Measurements from ENCODE around the gene TBXA2R. TPM values are rescaled to one million over a fixed set of nuclear protein-coding genes. Genes with fewer than 3 reads are reported as not detected.

Gene TBXA2R
- total and polyA plus RNA-seq, 2 of the 8 experiments (the other 6 are each of a cell fraction or from before 2014, with no cell fraction given), result 0.39 to 0.50 TPM

GRCh38 chr19:3546119-3546518, 60.6 kb downstream of the TBXA2R start:
- Histone ChIP-seq H3K79me2 (ENCODE audit: control insufficient read depth in 1 of 2, insufficient read depth in 2 of 2, low read length in 2 of 2) (no peaks in the 10 kb centered on the region), H2AFZ (ENCODE audit: low read length) (no peak overlapping the region), H2AK5ac (ENCODE audit: low read depth, low read length) (no peak overlapping the region), H4K20me1 (replicated peaks in 1 of 2; ENCODE audit: control insufficient read depth in 1 of 2, insufficient read depth in 2 of 2, low read length in 2 of 2) (peaks cover 8 to 24% of the 10 kb centered on the region in 2 experiments), H4K5ac (ENCODE audit: insufficient read length, low read depth, low read length) (no peak overlapping the region), H3K79me1 (ENCODE audit: low read depth, low read length) (no peaks in the 10 kb centered on the region), H3K27me3 (replicated peaks in 1 of 4; ENCODE audit: control insufficient read depth in 3 of 4, extremely low read depth in 1 of 4, insufficient read depth in 3 of 4, low read length in 3 of 4) (no peaks in the 10 kb centered on the region), H3K36me3 (ENCODE audit: control insufficient read depth in 2 of 4, insufficient read depth in 4 of 4, low read length in 3 of 4) (peaks cover 0 to 5% (median 1%) of the 10 kb centered on the region in 4 experiments; a peak in 2 of 8 replicates), H3K4me2 (ENCODE audit: insufficient read depth in 1 of 2, low read depth in 2 of 2, low read length in 2 of 2) (no peak overlapping the region), H2BK20ac (ENCODE audit: low read length) (no peak overlapping the region), H3K23ac (ENCODE audit: insufficient read length) (no peak overlapping the region), H3K9me3 (ENCODE audit: insufficient read depth in 2 of 2, low read depth in 1 of 2, low read length in 1 of 2) (no peaks in the 10 kb centered on the region), H3K4me1 (replicated peaks in 1 of 4; ENCODE audit: control insufficient read depth in 3 of 4, insufficient read depth in 4 of 4, low read length in 3 of 4) (no peaks in the 10 kb centered on the region), H3K56ac (replicated peaks; ENCODE audit: insufficient read length, low read depth, low read length) (no peak overlapping the region), H3K27ac (ENCODE audit: low read depth, low read length) (no peak overlapping the region), H2BK120ac (replicated peaks; ENCODE audit: low read depth, low read length) (no peak overlapping the region), H2BK5ac (ENCODE audit: low read depth, low read length) (no peak overlapping the region), H3K4me3 (ENCODE audit: extremely low read depth in 1 of 4, insufficient read depth in 2 of 4, low read depth in 3 of 4, low read length in 4 of 4) (no peak overlapping the region), H3K9ac (replicated peaks in 1 of 4; ENCODE audit: extremely low read depth in 1 of 4, low read depth in 3 of 4, low read length in 3 of 4) (no peak overlapping the region), H4K91ac (replicated peaks; ENCODE audit: insufficient read length, low read length) (no peak overlapping the region), H2BK12ac (ENCODE audit: low read depth, low read length) (no peak overlapping the region), H4K8ac (ENCODE audit: extremely low read depth, insufficient read depth, low read length) (no peak overlapping the region), H3K14ac (ENCODE audit: insufficient read length) (no peak overlapping the region), H3K4ac (replicated peaks; ENCODE audit: insufficient read length, low read depth, low read length) (no peak overlapping the region), H2BK15ac (ENCODE audit: low read length) (no peak overlapping the region), H3K23me2 (ENCODE audit: low read depth, low read length) (no peaks in the 10 kb centered on the region), H3K18ac (ENCODE audit: extremely low read depth, low read length) (no peak overlapping the region)
- POLR2A ChIA-PET (ENCODE audit: partially characterized antibody), result interaction anchor here (0.6 to 2.6 kb wide), 8 partner anchors 9 to 163 kb away, joined by 3 to 12 read pairs (median 3); partner anchors contain the start of gene MFSD12
- FAIRE-seq (no peak), DNase-seq (ENCODE audit: low read depth in 1 of 2, low spot score in 2 of 2) (no peak)
- 91% methylated on average over 21 of the region's 23 CpGs; no CpG with 5 or more reads in 1 of the 2 experiments for WGBS, 2 experiments (ENCODE audit: extremely low coverage in 1 of 2, insufficient coverage in 1 of 2, insufficient read length in 1 of 2, insufficient replicate concordance in 2 of 2, low coverage in 1 of 2, low lambda C conversion rate in 2 of 2, missing lambda C conversion rate in 1 of 2)
- CTCF ChIA-PET (ENCODE audit: partially characterized antibody), result interaction anchor here (0.6 to 7.5 kb wide), 14 partner anchors 8 to 1812 kb away, joined by 3 to 66 read pairs (median 6); partner anchors contain the start of gene MFSD12
- TF ChIP-seq CBX5 (IDR thresholded peaks at IDR 0.05; ENCODE audit: low read depth, low read length) (no peak), KDM4A (IDR thresholded peaks at IDR 0.05; ENCODE audit: low read depth, low read length, severe bottlenecking) (no peak)
